Muscle layer of colon (tissue), 2 donors: Measurements from ENCODE around the gene NFIB.

Experiments used
- H3K27ac ChIP-seq: one replicate; pipeline ENCODE4 v1.7.0; 2013; ENCODE audit warnings: low read depth, mild to moderate bottlenecking, low read length, moderate library complexity
- H3K27me3 ChIP-seq, 2 donors: one replicate each; pipeline ENCODE4 v1.7.0; 2013; ENCODE audit warnings: low read length in 2 of 2, mild to moderate bottlenecking in 2 of 2; ENCODE audit not compliant: insufficient read depth in 2 of 2, control insufficient read depth in 1 of 2
- H3K36me3 ChIP-seq: one replicate; pipeline ENCODE4 v1.7.0; 2013; ENCODE audit warnings: mild to moderate bottlenecking, low read length; ENCODE audit not compliant: insufficient read depth
- H3K4me1 ChIP-seq: one replicate; pipeline ENCODE4 v1.7.0; 2013; ENCODE audit warnings: mild to moderate bottlenecking, low read length; ENCODE audit not compliant: insufficient read depth
- H3K4me3 ChIP-seq, 2 donors: one replicate each; pipeline ENCODE4 v1.7.0; 2013; ENCODE audit warnings: low read length in 2 of 2, low read depth in 1 of 2, mild to moderate bottlenecking in 1 of 2, moderate library complexity in 1 of 2
- H3K9ac ChIP-seq: one replicate; pipeline ENCODE4 v1.7.0; 2013; ENCODE audit warnings: low read length
- H3K9me3 ChIP-seq: one replicate; pipeline ENCODE4 v1.7.0; 2013; ENCODE audit warnings: mild to moderate bottlenecking, low read length
- donor health status: abdominal sarcoma.
- donor health status: Adenocarcinoma of cecum.

The NFIB gene

DNA sequence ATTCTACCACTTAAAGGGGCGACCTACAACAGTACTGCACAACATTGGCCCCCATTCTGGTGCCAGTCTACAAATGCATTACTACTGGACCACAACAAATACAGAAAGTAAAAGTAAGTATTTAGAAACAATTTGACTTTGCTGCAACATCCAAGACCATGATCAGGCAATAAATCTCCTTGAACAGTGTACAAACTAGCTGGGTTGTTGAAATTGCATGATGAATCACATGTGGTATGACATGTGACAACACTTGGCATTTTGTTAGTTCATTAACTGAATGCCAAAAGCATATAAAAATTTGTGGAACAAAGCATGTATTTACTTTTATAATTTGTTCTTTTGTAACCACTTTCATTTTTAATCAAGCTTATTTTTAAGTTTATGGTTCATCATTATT is 270.5 kb downstream of the NFIB start:
- Histone ChIP-seq H3K36me3 (no peaks in the 10 kb centered on the region), H3K27ac (no peak overlapping the region), H3K27me3 (no peaks in the 10 kb centered on the region), H3K9ac (no peak overlapping the region), H3K9me3 (no peaks in the 10 kb centered on the region), H3K4me1 (no peaks in the 10 kb centered on the region), H3K4me3 (no peak overlapping the region)

DNA sequence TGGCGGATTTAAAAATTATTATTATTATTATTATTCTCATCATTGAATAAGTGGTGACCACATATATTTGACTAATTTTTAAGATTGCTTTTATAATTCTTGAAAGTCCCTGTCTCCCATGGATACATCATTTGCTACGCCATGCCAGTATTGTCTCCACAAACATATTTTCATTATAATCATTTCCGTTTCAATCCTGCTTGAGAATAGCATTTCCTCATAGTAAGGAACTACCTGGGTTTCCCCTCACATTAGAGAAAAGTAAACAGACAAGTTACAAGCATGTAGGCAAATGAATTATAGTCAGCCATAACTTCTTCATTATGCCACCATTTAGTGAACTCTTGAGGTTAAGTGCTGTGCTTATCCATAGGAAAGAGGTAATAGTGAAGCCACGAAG is 276.6 kb downstream of the NFIB start:
- H3K9me3 ChIP-seq = no peaks in the 10 kb centered on the region
- no peak overlapping the region for H3K4me3 ChIP-seq
- H3K27ac ChIP-seq = no peak overlapping the region
- H3K36me3 ChIP-seq = no peaks in the 10 kb centered on the region
- no peak overlapping the region for H3K9ac ChIP-seq
- no peaks in the 10 kb centered on the region for H3K4me1 ChIP-seq
- no peaks in the 10 kb centered on the region for H3K27me3 ChIP-seq

DNA sequence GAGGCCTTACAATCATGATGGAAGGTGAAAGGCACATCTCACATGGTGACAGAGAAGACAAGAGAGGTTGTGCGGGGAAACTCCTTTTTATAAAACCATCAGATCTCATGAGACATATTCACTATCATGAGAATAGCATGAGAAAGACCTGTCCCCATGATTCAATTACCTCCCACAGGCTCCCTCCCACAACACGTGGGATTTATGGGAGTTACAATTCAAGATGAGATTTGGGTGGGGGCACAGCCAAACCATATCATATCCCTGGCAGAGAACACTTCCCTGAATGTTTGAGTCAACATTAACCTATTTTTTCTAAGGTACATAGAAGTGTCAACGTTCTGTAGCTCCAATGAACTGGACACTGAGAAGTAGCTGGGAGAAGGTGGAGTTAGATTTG is 280.9 kb downstream of the NFIB start:
- H3K27me3 ChIP-seq = no peaks in the 10 kb centered on the region
- no peaks in the 10 kb centered on the region for H3K36me3 ChIP-seq
- H3K4me1 ChIP-seq = peaks cover 16% of the 10 kb centered on the region
- H3K4me3 ChIP-seq = no peak overlapping the region
- no peak overlapping the region for H3K27ac ChIP-seq
- H3K9ac ChIP-seq = no peak overlapping the region
- no peaks in the 10 kb centered on the region for H3K9me3 ChIP-seq
